Globus pallidus (tissue), 1 donor: ENCODE data around the gene WDR35.

Source experiments
- DNase-seq: peaks from one replicate; pipeline ENCODE4 v3.0.0-alpha.2; 2015; ENCODE audit warnings: low spot score

Gene WDR35

GRCh38 chr2:20011276-20012031 lies 21.5 kb upstream of the WDR35 start:
- no peak for DNase-seq

DNA sequence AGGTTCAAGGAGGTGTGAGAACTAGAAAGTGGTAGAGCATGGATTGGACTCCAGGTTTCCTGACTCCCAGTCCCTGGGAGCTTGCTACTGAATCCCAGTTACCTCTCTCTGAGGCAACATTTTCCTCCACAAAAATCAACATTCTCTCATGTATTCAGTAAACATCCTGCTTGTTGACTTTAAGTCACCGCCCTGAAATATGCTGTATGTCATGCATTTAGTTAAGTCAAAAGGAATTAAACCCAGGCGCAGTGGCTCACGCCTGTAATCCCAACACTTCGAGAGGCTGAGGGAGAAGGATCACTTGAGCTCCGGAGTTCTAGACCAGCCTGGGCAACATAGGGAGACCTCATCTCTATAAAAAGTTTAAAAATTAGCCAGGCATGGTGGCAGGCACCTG lies 18.8 kb upstream of the WDR35 start:
- DNase-seq: no peak

- no peak for DNase-seq
Observed at GRCh38 chr2:20005891-20006470, 16.1 kb upstream of the WDR35 start.

GRCh38 chr2:20005067-20005627 lies 15.2 kb upstream of the WDR35 start:
- DNase-seq: no peak

- no peak for DNase-seq
Observed at GRCh38 chr2:20001361-20001863, 11.5 kb upstream of the WDR35 start.

GRCh38 chr2:19993731-19994130 lies 3.8 kb upstream of the WDR35 start:
- DNase-seq: no peak

- no peak for DNase-seq
Observed at GRCh38 chr2:19991895-19992294, 2.0 kb upstream of the WDR35 start.

- no peak for DNase-seq
Observed at GRCh38 chr2:19990416-19990728, 467 bp upstream of the WDR35 start.

GRCh38 chr2:19989342-19989666 lies 601 bp downstream of the WDR35 start:
- no peak for DNase-seq

DNA sequence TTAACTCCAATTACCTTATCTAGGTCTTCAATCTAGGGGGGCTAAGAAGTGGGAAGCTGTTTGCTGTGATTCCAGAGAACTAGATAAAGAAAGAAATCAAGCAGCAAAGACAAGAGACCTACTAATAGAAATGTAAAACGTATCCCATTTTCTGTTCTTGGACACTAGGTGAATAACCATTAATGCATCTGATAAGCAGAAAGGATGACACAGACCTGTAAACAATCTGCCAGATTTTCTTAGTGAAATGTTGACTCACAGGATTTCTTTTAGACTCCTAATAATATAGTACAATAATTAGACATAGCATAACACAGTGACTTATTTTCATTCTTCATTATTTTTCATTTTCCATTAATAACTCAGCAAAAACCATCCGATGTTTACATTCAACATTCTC lies 1.3 kb downstream of the WDR35 start:
- DNase-seq: no peak

DNA sequence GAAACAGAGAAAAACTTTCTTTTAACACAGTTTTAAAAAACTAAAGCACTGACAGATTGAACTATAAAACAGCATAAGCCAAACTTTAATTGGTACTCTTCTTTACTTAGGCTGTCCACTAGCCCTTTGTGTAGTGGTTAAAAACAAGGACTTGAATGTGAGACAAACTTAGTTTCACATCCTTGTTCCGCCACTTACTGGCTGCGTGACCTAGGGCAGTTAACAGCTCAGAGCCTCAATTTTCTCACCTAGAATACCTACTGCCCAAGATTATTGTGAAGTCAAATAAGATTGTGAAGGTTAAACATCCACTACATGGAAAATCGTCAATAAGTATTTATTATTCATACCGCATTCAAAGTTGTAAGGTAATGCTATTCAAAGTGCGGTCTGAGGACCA lies 2.0 kb downstream of the WDR35 start:
- peak; percentile 35 for DNase-seq

GRCh38 chr2:19982268-19982667 lies 7.6 kb downstream of the WDR35 start:
- no peak for DNase-seq

GRCh38 chr2:19979932-19980331 lies 10.0 kb downstream of the WDR35 start:
- no peak for DNase-seq

GRCh38 chr2:19973466-19973865 lies 16.4 kb downstream of the WDR35 start:
- DNase-seq: no peak

DNA sequence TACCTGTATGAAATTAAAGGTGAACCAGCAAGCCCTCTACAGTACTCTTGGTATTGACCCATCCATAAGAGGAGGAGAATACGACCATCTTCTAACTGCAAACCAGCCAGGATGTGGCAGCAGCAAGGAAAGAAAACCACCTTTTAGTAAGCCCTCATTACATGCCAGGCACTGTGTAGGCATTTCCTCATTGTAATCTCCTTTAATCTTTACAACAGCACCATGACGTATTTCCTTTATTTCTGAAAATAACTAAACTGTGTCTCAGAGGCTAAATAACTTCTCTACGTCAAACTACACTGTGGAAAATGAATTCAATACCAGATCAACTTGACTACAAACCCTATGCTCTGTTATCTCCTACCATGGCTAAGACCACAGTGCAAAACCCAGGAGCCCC lies 18.2 kb downstream of the WDR35 start:
- DNase-seq: no peak

DNA sequence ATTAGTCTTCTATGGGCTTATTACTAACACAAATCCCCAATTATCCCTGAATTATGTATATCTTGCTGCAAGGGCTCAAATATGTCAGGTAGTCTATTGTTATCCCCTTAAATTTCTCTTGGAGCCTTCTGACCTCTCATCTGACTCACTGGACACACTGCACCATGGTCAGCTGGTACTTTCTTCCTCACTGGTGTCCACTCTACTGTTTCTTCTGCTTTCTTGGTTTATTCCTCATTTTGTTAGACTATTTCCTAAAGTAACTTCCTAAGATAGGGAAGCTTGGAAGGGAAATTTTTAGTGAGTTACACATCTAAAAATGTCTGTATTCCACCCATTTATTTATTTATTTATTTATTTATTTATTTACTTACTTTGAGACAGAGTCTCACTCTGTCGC lies 26.5 kb downstream of the WDR35 start:
- DNase-seq: no peak

- DNase-seq: peak; percentile 70
Observed at GRCh38 chr2:19955544-19956422, 34.1 kb downstream of the WDR35 start.

DNA sequence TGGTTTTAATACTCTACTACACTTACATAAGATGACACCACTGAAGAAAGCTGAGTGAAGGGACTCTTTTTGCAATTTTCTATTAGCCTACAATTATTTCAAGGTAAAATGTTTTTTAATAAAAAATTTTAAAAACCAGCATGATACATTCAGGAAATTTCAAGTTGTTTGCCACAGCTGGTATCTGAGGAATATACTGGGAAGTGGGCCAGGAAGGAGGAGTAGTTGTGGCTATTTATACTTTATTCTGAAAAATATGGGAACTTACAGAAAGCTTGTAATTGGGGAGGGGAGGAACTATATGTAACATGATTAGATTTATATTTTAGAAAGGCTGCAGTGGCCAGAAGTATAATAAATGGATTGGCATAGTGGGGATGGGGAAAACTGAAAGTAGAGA lies 40.8 kb downstream of the WDR35 start:
- DNase-seq: no peak

- DNase-seq: no peak
Observed at GRCh38 chr2:19947184-19947940, 42.5 kb downstream of the WDR35 start.

GRCh38 chr2:19944205-19944845 lies 45.6 kb downstream of the WDR35 start:
- no peak for DNase-seq

GRCh38 chr2:19943189-19943588 lies 46.7 kb downstream of the WDR35 start:
- no peak for DNase-seq

- DNase-seq: no peak
Observed at GRCh38 chr2:19942199-19942598, 47.7 kb downstream of the WDR35 start.
